Ovary (tissue), 9 donors: Measurements from ENCODE around the gene CHERP. TPM values are rescaled to one million over a fixed set of nuclear protein-coding genes. Genes with fewer than 3 reads are reported as not detected.

Source experiments
- DNase-seq, 5 donors: peaks; one replicate each; pipeline ENCODE4 v3.0.0-alpha.2; 2019 to 2020
- H3K27ac ChIP-seq, 2 donors: fragments of 200-600 bp; one replicate each; pipeline versions ENCODE4 v1.5.1 to v1.8.0; 2019 to 2022
- H3K27me3 ChIP-seq: fragments of 200-600 bp; one replicate; pipeline ENCODE4 v1.8.0; 2022
- H3K36me3 ChIP-seq: fragments of 200-600 bp; sonication (generic); one replicate; pipeline ENCODE4 v1.5.1; 2019
- H3K4me1 ChIP-seq: one replicate; pipeline ENCODE4 v1.8.1; 2013; ENCODE audit warnings: mild to moderate bottlenecking, moderate library complexity; ENCODE audit not compliant: insufficient read depth
- H3K4me3 ChIP-seq: fragments of 200-600 bp; sonication (generic); one replicate; pipeline ENCODE4 v1.5.1; 2017
- H3K9me3 ChIP-seq, 2 donors: fragments of 200-600 bp in 1 of 2; sonication (generic) in 1 of 2; one replicate each; pipeline versions ENCODE4 v1.5.1 to v1.8.1; 2013 to 2019; ENCODE audit warnings: mild to moderate bottlenecking in 1 of 2, moderate library complexity in 1 of 2
- CTCF ChIP-seq, 3 donors: fragments of 450-650 bp in 2 of 3; fragments of 200-600 bp in 1 of 3; IDR thresholded peaks; one replicate each; pipeline versions ENCODE4 v1.5.1 to v1.8.0; 2016 to 2022; ENCODE audit warnings: antibody characterized with exemption in 3 of 3, mild to moderate bottlenecking in 1 of 3
- EP300 ChIP-seq: sonication (generic); formaldehyde crosslinking; IDR thresholded peaks from one replicate; pipeline ENCODE4 v1.6.1; 2017; ENCODE audit warnings: antibody characterized with exemption
- POLR2A ChIP-seq: fragments of 450-650 bp; IDR thresholded peaks from one replicate; pipeline ENCODE4 v1.6.1; 2017; ENCODE audit warnings: antibody characterized with exemption, mild to moderate bottlenecking, moderate library complexity
- WGBS, 3 donors: extraction: QIAGEN DNeasy Blood & Tissue Kit in 1 of 3; methylation state at CpG; one replicate each; pipeline versions ENCODE4 v1.1.5 to v1.1.7; 2013 to 2017; 5-methylcytosine and 5-hydroxymethylcytosine counted together
- intact Hi-C, 4 donors: fragments of 100-400 bp; cut with DNase I; formaldehyde crosslinking; loops; one replicate each; pipeline versions ENCODE4 v1.11.0 to v1.15.1; 2022 to 2023
- polyA plus RNA-seq, 2 donors: library from polyadenylated mRNA; stranded (reverse); fragments of 200-250 nt in 1 of 2; fragments of 350-450 nt in 1 of 2; fragmentation: Illumina TruSeq in 1 of 2; extraction: RNeasy Lipid Tissue Mini Kit (QIAGEN cat#74804) in 1 of 2; gene quantifications; one replicate each; pipeline ENCODE4 v1.2.3, GENCODE V29; 2013 to 2014
- total RNA-seq, 7 donors: library from RNA; depleted of rRNA in 2 of 7; stranded (reverse); fragments of >200 nt in 2 of 7; fragmentation: NEBNext Ultra II Directional in 3 of 7; extraction: Animal tissue kit (Norgen Biotek cat#: 25700) in 3 of 7; gene quantifications; one replicate each; pipeline versions ENCODE4 v1.1.0 to v1.2.4, GENCODE V29; 2016 to 2023
- donor health status: DM: no; HTN: no; CAD: no; lungs with moderate emphysema.
- donor health status: DM: no; HTN: no; CAD: no.
- donor health status: Bipolar disorder and iron deficiency.
- donor health status: DM: yes; HTN: yes; CAD: no.
- donor health status: DM: no; HTN: no; CAD: no.
- donor health status: DM: yes; HTN: yes; CAD: no.

CHERP gene
- total and polyA plus RNA-seq, 9 donors, result 5.9 to 52.6 (median 39.7) TPM

GRCh38 chr19:16532440-16533234, 9.6 kb downstream of the CHERP start:
- no peak overlapping the region for H3K27ac ChIP-seq
- intact Hi-C loops, result no loop called here
- no peak overlapping the region for H3K4me3 ChIP-seq
- no peak for TF ChIP-seq EP300
- no peak for TF ChIP-seq POLR2A
- no peak for TF ChIP-seq CTCF (IDR thresholded peaks at IDR 0.05)
- H3K4me1 ChIP-seq, result no peaks in the 10 kb centered on the region
- DNase-seq, result no peak
- peaks cover 3% of the 10 kb centered on the region for H3K36me3 ChIP-seq
- WGBS, 3 donors, result 87 to 90% (median 87%) methylated on average over 43 to 47 of the region's 47 CpGs
- H3K27me3 ChIP-seq, result no peaks in the 10 kb centered on the region
- H3K9me3 ChIP-seq, result no peaks in the 10 kb centered on the region

- Histone ChIP-seq H3K9me3 (no peaks in the 10 kb centered on the region), H3K4me3 (no peak overlapping the region), H3K27ac (no peak overlapping the region), H3K4me1 (no peaks in the 10 kb centered on the region), H3K27me3 (no peaks in the 10 kb centered on the region), H3K36me3 (peaks cover 3% of the 10 kb centered on the region)
- 92 to 97% (median 96%) methylated on average over 12 of the region's 12 CpGs for WGBS, 3 donors
- intact Hi-C loops, result no loop called here
- DNase-seq, result no peak
- no peak for TF ChIP-seq EP300
- TF ChIP-seq CTCF (IDR thresholded peaks at IDR 0.05), result no peak
- TF ChIP-seq POLR2A, result no peak
Observed at GRCh38 chr19:16531380-16531669, 10.9 kb downstream of the CHERP start.

- H3K36me3 ChIP-seq, result peaks cover 3% of the 10 kb centered on the region
Observed at GRCh38 chr19:16530540-16531379, 11.5 kb downstream of the CHERP start.

More at GRCh38 chr19:16530540-16531379, 11.5 kb downstream of the CHERP start:
- DNase-seq, result no peak
- no peaks in the 10 kb centered on the region for H3K9me3 ChIP-seq
- no peak overlapping the region for H3K4me3 ChIP-seq
- intact Hi-C loops, result no loop called here
- TF ChIP-seq CTCF (IDR thresholded peaks at IDR 0.05) (no peak), POLR2A (no peak), EP300 (no peak)
- H3K4me1 ChIP-seq, result no peaks in the 10 kb centered on the region
- H3K27ac ChIP-seq, result no peak overlapping the region
- no peaks in the 10 kb centered on the region for H3K27me3 ChIP-seq
- 88 to 93% (median 89%) methylated on average over 42 to 43 of the region's 43 CpGs for WGBS, 3 donors
